T-helper 2 cell treated with Interferon-gamma antibody and Interleukin-4, amounts not matched to agents 5 μg/mL and 100 μg/mL, for 36 hours (primary cell): Measurements from ENCODE around the gene RNF125.
"Not testable (repeated sequence)": the region's sequence is repeated elsewhere in the genome, so short reads cannot be mapped to it uniquely, and the experiment has no call there.

Experiments used
- DNase-seq: peaks from one replicate; pipeline ENCODE4 v3.0.0; 2021; ENCODE audit warnings: low spot score
- H3K27ac Mint-ChIP-seq: one replicate; pipeline ENCODE4 v1.8.0; 2021; ENCODE audit warnings: mild to moderate bottlenecking, mixed read lengths
- H3K27me3 Mint-ChIP-seq: one replicate; pipeline ENCODE4 v1.8.0; 2021; ENCODE audit warnings: low read depth, mixed read lengths
- H3K36me3 Mint-ChIP-seq: one replicate; pipeline ENCODE4 v1.8.0; 2021; ENCODE audit warnings: low read depth, mixed read lengths
- H3K4me1 Mint-ChIP-seq: one replicate; pipeline ENCODE4 v1.8.0; 2021; ENCODE audit warnings: low read depth, mixed read lengths
- H3K4me3 Mint-ChIP-seq: one replicate; pipeline ENCODE4 v1.8.0; 2022; ENCODE audit warnings: mild to moderate bottlenecking, moderate library complexity, mixed read lengths
- H3K9me3 Mint-ChIP-seq: one replicate; pipeline ENCODE4 v1.8.0; 2021; ENCODE audit warnings: mixed read lengths

Gene RNF125

GRCh38 chr18:32003822-32004221 lies 14.8 kb upstream of the RNF125 start:
- not testable (repeated sequence) for H3K36me3 Mint-ChIP-seq, DNase-seq, H3K27ac Mint-ChIP-seq, H3K4me3 Mint-ChIP-seq, H3K9me3 Mint-ChIP-seq, H3K27me3 Mint-ChIP-seq, H3K4me1 Mint-ChIP-seq

GRCh38 chr18:32010124-32010721 lies 8.4 kb upstream of the RNF125 start:
- Mint-ChIP-seq H3K4me3 (peak overlapping the region; percentile 2), H3K4me1 (peaks cover 12% of the 10 kb centered on the region), H3K36me3 (peaks cover 1% of the 10 kb centered on the region), H3K9me3 (peaks cover 7% of the 10 kb centered on the region), H3K27ac (peak overlapping the region; percentile 51), H3K27me3 (no peaks in the 10 kb centered on the region)
- no peak for DNase-seq

- DNase-seq = no peak
- peaks cover 1% of the 10 kb centered on the region for H3K36me3 Mint-ChIP-seq
- H3K27ac Mint-ChIP-seq = no peak overlapping the region
- H3K9me3 Mint-ChIP-seq = peaks cover 7% of the 10 kb centered on the region
- no peaks in the 10 kb centered on the region for H3K27me3 Mint-ChIP-seq
- peaks cover 18% of the 10 kb centered on the region for H3K4me1 Mint-ChIP-seq
- H3K4me3 Mint-ChIP-seq = no peak overlapping the region
Observed at GRCh38 chr18:32011193-32011592, 7.4 kb upstream of the RNF125 start.

GRCh38 chr18:32019251-32019948 lies 775 bp downstream of the RNF125 start:
- Mint-ChIP-seq H3K36me3 (peaks cover 36% of the 10 kb centered on the region), H3K27ac (peak overlapping the region; percentile 98), H3K27me3 (no peaks in the 10 kb centered on the region), H3K9me3 (no peaks in the 10 kb centered on the region), H3K4me3 (peak overlapping the region; percentile 88), H3K4me1 (peaks cover 44% of the 10 kb centered on the region)
- peak; percentile 51 for DNase-seq

- H3K36me3 Mint-ChIP-seq = peaks cover 42% of the 10 kb centered on the region
- not testable (repeated sequence) for H3K9me3 Mint-ChIP-seq, H3K27me3 Mint-ChIP-seq
- H3K27ac Mint-ChIP-seq = peak overlapping the region; percentile 98
- H3K4me3 Mint-ChIP-seq = peak overlapping the region; percentile 88
- DNase-seq = peak; percentile 72
- peaks cover 49% of the 10 kb centered on the region for H3K4me1 Mint-ChIP-seq
Observed at GRCh38 chr18:32019949-32020625, 1.5 kb downstream of the RNF125 start.

- H3K27ac Mint-ChIP-seq = peak overlapping the region; percentile 64
- H3K4me1 Mint-ChIP-seq = peaks cover 51% of the 10 kb centered on the region
- DNase-seq = no peak
- H3K9me3 Mint-ChIP-seq = no peaks in the 10 kb centered on the region
- peaks cover 51% of the 10 kb centered on the region for H3K36me3 Mint-ChIP-seq
- no peaks in the 10 kb centered on the region for H3K27me3 Mint-ChIP-seq
- peak overlapping the region; percentile 88 for H3K4me3 Mint-ChIP-seq
Observed at GRCh38 chr18:32021756-32022564, 3.3 kb downstream of the RNF125 start.

- Mint-ChIP-seq H3K27me3 (no peaks in the 10 kb centered on the region), H3K4me3 (peak overlapping the region; percentile 74), H3K27ac (peak overlapping the region; percentile 70), H3K9me3 (no peaks in the 10 kb centered on the region), H3K4me1 (peaks cover 72% of the 10 kb centered on the region), H3K36me3 (peaks cover 65% of the 10 kb centered on the region)
- no peak for DNase-seq
Observed at GRCh38 chr18:32025744-32026143, 7.1 kb downstream of the RNF125 start.

- no peak for DNase-seq
- Mint-ChIP-seq H3K4me1 (peaks cover 76% of the 10 kb centered on the region), H3K9me3 (no peaks in the 10 kb centered on the region), H3K27me3 (no peaks in the 10 kb centered on the region), H3K36me3 (peaks cover 68% of the 10 kb centered on the region), H3K27ac (peak overlapping the region; percentile 77), H3K4me3 (peak overlapping the region; percentile 74)
Observed at GRCh38 chr18:32026491-32027086, 8.0 kb downstream of the RNF125 start.

- H3K27me3 Mint-ChIP-seq = no peaks in the 10 kb centered on the region
- H3K27ac Mint-ChIP-seq = peak overlapping the region; percentile 76
- no peaks in the 10 kb centered on the region for H3K9me3 Mint-ChIP-seq
- peak overlapping the region; percentile 54 for H3K4me3 Mint-ChIP-seq
- peaks cover 71% of the 10 kb centered on the region for H3K4me1 Mint-ChIP-seq
- DNase-seq = no peak
- H3K36me3 Mint-ChIP-seq = peaks cover 72% of the 10 kb centered on the region
Observed at GRCh38 chr18:32029558-32029957, 10.9 kb downstream of the RNF125 start.

GRCh38 chr18:32032609-32033008 lies 14.0 kb downstream of the RNF125 start:
- peaks cover 78% of the 10 kb centered on the region for H3K36me3 Mint-ChIP-seq
- peak overlapping the region; percentile 24 for H3K27ac Mint-ChIP-seq
- no peaks in the 10 kb centered on the region for H3K27me3 Mint-ChIP-seq
- peak overlapping the region; percentile 11 for H3K4me3 Mint-ChIP-seq
- H3K4me1 Mint-ChIP-seq = peaks cover 71% of the 10 kb centered on the region
- H3K9me3 Mint-ChIP-seq = peaks cover 4% of the 10 kb centered on the region
- DNase-seq = no peak

- peak overlapping the region; percentile 69 for H3K4me3 Mint-ChIP-seq
- peaks cover 66% of the 10 kb centered on the region for H3K4me1 Mint-ChIP-seq
- no peaks in the 10 kb centered on the region for H3K27me3 Mint-ChIP-seq
- H3K9me3 Mint-ChIP-seq = peaks cover 7% of the 10 kb centered on the region
- H3K27ac Mint-ChIP-seq = peak overlapping the region; percentile 84
- peak; percentile 50 for DNase-seq
- H3K36me3 Mint-ChIP-seq = peaks cover 84% of the 10 kb centered on the region
Observed at GRCh38 chr18:32036506-32037180, 18.0 kb downstream of the RNF125 start.

GRCh38 chr18:32037616-32038015 lies 19.0 kb downstream of the RNF125 start:
- peaks cover 86% of the 10 kb centered on the region for H3K36me3 Mint-ChIP-seq
- H3K27ac Mint-ChIP-seq = no peak overlapping the region
- peaks cover 7% of the 10 kb centered on the region for H3K9me3 Mint-ChIP-seq
- DNase-seq = no peak
- peaks cover 69% of the 10 kb centered on the region for H3K4me1 Mint-ChIP-seq
- no peaks in the 10 kb centered on the region for H3K27me3 Mint-ChIP-seq
- peak overlapping the region; percentile 13 for H3K4me3 Mint-ChIP-seq

GRCh38 chr18:32040936-32041335 lies 22.3 kb downstream of the RNF125 start:
- Mint-ChIP-seq H3K4me1 (peaks cover 50% of the 10 kb centered on the region), H3K27ac (peak overlapping the region; percentile 99), H3K27me3 (no peaks in the 10 kb centered on the region), H3K36me3 (peaks cover 80% of the 10 kb centered on the region), H3K9me3 (peaks cover 7% of the 10 kb centered on the region), H3K4me3 (peak overlapping the region; percentile 88)
- DNase-seq = peak; percentile 67
